GM10847 (cell line): Measurements from ENCODE around the gene TRMT1.

Experiments used
- POLR2A ChIP-seq: IDR thresholded peaks from 2 replicates; pipeline ENCODE4 v1.6.1; 2011; ENCODE audit not compliant: insufficient read length; ENCODE audit errors: extremely low read depth

TRMT1 gene

DNA sequence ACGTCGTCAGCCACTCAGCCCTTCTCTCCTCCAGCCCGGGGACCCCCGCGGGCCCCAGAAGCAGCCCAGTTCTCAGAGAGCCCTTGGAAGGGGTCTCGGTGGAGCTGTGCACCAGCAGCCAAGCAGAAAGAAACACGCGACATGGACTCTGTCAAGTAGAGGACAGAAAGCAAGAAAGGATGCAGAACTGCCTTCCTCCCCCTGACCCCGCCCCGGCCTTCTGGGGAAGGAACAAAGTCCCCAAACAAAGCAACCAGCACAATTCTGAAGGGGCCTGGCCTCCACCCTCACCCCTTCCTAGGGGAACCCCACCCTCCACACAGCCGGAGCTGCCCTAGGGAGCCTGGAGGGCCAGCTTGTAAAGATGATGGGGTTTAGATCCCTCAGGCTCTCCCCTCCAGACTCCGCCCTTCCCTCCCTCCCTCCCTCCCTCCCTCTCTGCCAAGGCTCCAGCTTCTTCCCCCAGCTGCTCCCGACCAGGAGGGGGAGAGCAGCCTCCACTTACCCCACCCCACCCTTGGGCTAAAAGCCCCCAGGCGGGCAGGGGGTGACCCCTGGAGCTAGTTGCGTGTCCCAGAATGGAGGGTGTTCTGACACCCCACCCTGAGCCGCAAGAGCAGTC is 21.7 kb downstream of the TRMT1 start:
- no peak for TF ChIP-seq POLR2A

DNA sequence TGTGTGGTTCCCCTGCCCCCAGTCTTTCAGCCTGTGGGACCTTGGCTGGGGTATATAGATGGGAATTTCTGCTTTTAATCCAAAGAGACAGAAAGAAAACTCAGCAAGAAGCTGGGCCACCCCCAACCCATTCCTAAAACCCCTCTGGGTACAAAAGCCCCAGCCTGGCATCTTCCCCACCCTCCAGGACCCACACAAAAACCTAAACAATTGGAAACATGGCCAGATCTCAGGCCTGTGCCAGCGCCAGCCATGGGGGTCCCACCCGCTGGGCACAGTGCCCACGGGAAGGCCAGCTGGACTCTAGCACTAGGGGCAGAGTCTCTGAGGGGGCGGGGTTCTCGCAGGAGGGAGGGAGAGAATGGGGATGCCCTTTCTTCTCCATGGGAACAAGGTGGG is 22.4 kb downstream of the TRMT1 start:
- no peak for TF ChIP-seq POLR2A

DNA sequence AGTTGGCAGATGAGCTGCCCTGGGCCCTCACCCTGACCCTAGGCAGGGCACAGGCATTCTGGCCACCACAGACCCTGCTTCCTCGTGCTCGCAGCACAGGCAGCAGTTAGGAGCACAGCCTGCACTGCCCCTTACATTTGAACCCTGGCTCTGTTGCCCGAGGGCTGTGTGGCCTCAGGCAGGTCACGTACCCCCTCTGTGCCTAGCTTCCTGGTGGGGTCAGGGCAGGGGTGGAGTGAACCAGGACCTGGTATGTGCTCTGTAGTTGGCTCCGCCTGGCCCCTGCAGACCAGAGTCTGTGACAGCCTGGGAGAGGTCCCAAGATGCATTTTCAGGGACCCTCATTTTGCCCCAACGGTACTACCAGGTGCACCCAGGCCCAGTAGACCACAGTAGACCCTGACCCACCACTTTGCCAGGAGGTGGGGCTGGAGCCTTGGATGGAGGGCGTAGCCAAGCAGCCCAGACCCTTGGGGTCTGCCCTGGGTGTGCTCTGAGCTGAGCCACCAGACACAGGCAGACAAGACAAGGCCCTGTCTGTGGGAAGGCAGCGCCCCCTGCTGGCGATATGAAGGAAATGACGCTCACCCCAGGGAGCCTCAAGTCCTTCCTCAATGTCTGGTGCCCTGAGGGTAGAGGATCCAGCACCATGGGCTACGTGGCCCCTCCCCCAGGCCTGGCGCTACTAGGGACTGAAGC is 23.0 kb downstream of the TRMT1 start:
- no peak for TF ChIP-seq POLR2A

GRCh38 chr19:13092606-13093235 is 23.8 kb downstream of the TRMT1 start:
- TF ChIP-seq POLR2A: no peak

DNA sequence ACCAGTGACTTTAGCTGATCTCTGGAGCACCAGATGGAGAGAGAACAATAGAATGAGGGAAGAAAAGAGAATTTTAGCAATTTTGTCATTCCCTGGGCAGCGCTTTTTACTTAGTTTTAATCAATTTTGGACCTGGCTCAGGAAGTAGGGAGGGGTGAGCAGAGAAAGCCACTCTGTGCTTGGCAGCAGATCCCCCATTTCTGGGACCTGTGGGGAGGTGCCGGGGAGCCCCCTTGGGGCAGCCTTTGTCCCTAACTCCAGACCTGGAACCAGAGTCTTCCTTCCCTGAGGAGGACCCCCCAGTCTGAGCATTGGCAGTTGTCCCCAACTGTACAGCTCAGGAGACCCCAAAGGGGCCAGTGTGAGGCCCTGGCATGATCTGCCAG is 24.4 kb downstream of the TRMT1 start:
- no peak for TF ChIP-seq POLR2A

- TF ChIP-seq POLR2A: no peak
Observed at GRCh38 chr19:13091400-13092157, 25.0 kb downstream of the TRMT1 start.

DNA sequence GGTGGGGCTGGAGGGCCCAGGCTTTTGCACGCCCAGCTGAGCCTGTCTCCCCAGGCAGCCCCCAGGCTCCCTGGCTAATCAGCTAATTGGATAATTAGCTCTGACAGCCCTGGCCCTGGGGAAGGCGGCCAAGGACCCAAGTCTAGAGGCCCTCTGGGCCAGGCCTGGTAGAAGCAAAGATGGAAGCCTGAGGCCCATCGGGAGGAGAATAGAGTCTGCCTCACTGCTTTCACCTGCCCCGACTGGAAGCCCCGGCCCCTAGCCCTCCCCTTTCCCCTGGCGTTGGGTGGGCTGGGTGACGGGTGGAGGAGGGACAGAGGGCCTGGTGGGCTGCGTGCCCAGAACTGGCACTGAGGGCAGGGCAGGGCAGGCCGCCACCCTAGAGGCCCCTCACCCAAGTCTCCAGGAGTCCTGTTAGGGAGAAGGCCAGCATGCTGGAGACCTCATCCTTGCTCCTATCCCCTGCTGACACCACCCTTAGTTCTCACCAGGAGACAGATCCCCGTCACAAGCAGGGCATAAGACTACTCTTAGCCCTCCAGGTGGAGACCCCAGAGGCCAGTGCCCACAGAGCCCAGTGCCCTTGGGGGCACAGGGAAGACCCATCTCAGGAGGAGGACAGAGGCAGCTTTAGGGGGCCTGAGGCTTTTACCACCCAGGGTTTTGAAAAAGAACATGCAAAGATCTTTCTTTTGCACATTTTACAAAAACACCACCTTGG is 25.9 kb downstream of the TRMT1 start:
- no peak for TF ChIP-seq POLR2A

- no peak for TF ChIP-seq POLR2A
Observed at GRCh38 chr19:13089857-13090507, 26.6 kb downstream of the TRMT1 start.

DNA sequence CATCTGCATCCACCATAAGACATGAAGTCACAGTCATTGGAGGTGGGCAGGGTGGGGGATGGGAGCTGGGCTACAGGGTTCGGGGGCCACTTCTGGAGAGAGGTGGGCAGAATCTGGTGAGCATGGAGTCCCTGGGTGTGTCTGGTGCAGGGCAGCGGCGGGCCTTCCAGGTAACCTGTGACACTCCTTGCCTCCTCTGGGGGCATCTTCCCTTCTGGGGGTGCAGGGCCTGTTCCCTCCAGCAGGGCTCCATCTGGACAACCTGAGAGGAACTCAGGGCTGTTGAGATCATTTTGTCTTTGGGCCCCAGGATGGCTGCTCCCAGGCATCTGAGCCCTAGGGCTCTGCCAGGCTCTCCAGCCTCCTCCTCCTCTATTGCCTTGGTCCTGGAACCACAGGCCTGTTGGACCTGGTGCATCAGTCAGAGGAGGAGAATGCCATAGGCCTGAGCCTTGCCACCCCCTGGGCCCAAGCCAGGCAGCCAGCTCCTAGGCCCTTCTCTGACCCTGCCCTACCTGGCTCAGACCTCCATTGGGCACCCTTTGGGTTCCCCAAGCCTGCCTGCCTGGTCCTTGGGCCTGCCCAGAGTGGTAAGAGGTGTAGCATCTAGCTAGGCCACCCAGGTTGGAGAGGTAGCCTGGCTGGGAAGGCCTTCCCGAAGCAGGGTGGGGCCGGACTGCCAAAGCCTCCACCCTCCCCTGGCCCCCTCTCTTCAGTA is 27.2 kb downstream of the TRMT1 start:
- TF ChIP-seq POLR2A: no peak

DNA sequence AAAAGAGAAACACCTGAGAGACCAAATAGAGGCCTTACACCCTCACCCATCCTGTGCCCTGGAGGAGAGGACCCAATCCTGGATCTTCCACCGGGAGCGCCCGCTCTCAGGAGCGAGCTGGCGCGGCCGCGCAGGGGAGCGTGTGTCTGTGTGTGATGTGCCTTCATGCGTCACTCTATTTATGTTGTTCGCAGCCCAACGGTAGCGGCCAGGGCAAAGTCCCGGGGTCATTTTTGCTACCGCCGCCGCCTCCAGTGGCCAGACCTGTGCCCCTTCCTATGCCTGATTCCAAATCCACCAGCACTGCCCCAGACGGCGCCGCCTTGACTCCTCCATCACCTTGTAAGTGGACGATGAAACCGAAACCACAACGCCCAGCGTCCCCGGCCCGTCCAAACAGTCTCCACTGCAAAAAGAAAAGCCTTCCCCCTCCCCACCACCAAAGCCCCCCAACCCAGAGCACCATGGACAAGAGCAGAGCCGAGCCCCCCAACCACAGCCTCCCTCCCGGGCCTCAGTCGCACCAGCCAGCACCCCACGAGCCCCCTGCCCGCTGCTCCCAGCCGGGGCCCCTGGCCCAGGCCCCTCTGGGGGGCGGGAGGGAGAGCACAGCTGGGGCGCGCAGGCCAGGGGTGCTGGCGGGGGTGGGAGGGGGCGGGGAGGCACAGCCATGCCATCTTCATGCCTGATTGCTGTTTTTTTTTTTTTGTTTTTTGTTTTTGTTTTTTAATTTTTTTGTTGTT is 28.6 kb downstream of the TRMT1 start:
- no peak for TF ChIP-seq POLR2A

GRCh38 chr19:13087295-13087694 is 29.2 kb downstream of the TRMT1 start:
- TF ChIP-seq POLR2A: no peak

DNA sequence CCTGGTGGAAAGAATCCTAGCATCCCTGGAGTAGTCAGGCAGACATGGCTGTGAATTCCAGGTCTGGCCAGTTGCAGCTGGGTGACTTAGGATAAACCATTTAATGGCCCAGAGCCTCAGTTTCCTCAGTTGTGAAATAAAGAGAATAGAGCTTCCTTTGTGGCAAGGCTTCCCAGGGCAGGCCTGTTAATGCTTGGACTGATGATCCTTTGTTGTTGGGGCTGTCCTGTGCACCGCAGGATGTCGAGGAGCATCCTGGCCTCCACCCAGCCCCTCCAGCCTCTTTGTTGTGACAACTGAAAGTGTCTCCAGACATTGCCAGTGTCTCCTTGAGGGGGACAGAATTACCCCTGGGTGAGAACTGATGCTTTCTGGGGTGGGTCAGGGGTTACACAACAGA is 30.2 kb downstream of the TRMT1 start:
- TF ChIP-seq POLR2A: no peak

- TF ChIP-seq POLR2A: no peak
Observed at GRCh38 chr19:13085666-13086065, 30.9 kb downstream of the TRMT1 start.
